Body of pancreas (tissue), 4 donors: ENCODE data around the gene CTIF. TPM values are rescaled to one million over a fixed set of nuclear protein-coding genes. Genes with fewer than 3 reads are reported as not detected.

ENCODE experiments used
- ATAC-seq: fragments of 150-250 bp; one replicate; pipeline ENCODE4 v1.9.1; 2016
- DNase-seq, 4 donors: peaks; one replicate each; pipeline ENCODE4 v3.0.0-alpha.2; 2019
- H3K27ac ChIP-seq, 4 donors: fragments of 200-600 bp; sonication (generic); 1 replicate in 3 of 4; 2 replicates in 1 of 4; pipeline versions ENCODE4 v1.5.1 to v1.6.1; 2016 to 2019; ENCODE audit warnings: mild to moderate bottlenecking in 1 of 4, mixed read lengths in 1 of 4, moderate library complexity in 1 of 4
- H3K27me3 ChIP-seq, 2 donors: fragments of 200-600 bp; sonication (generic); one replicate each; pipeline ENCODE4 v1.6.0; 2016; ENCODE audit warnings: mild to moderate bottlenecking in 1 of 2
- H3K36me3 ChIP-seq, 2 donors: fragments of 200-600 bp; sonication (generic); replicated peaks in 1 of 2; 2 replicates each; pipeline ENCODE4 v1.5.1; 2016; ENCODE audit warnings: low read depth in 2 of 2; ENCODE audit not compliant: insufficient read depth in 1 of 2
- H3K4me1 ChIP-seq: fragments of 200-600 bp; sonication (generic); one replicate; pipeline ENCODE4 v1.6.0; 2016
- H3K4me3 ChIP-seq, 2 donors: fragments of 200-600 bp; sonication (generic); 1 replicate in 1 of 2; 2 replicates in 1 of 2; pipeline ENCODE4 v1.5.1; 2016 to 2019
- H3K9me3 ChIP-seq, 3 donors: fragments of 200-600 bp; sonication (generic); 1 replicate in 2 of 3; 2 replicates in 1 of 3; pipeline ENCODE4 v1.5.1; 2016
- POLR2A ChIP-seq, 3 donors: fragments of 450-650 bp; IDR thresholded peaks; one replicate each; pipeline ENCODE4 v1.6.1; 2016; ENCODE audit warnings: antibody characterized with exemption in 3 of 3, mild to moderate bottlenecking in 2 of 3
- WGBS, 2 donors: methylation state at CpG; one replicate each; pipeline ENCODE4 v1.1.5; 2017; 5-methylcytosine and 5-hydroxymethylcytosine counted together
- intact Hi-C: fragments of 100-400 bp; cut with DNase I; formaldehyde crosslinking; loops from one replicate; pipeline ENCODE4 v1.15.1; 2023
- total RNA-seq, 2 donors: library from RNA; depleted of rRNA; stranded (reverse); fragments of >200 nt; gene quantifications; one replicate each; pipeline ENCODE4 v1.1.0, GENCODE V29; 2016
- TF ChIP-seq, protein P1 (sequence below), 7 experiments: fragments of 450-650 bp in 4 of 7; fragments of 200-600 bp in 3 of 7; sonication (generic) in 3 of 7; IDR thresholded peaks; one replicate each; pipeline ENCODE4 v1.5.1; 2016 to 2019; ENCODE audit warnings: antibody characterized with exemption in 7 of 7

CTIF gene
- total RNA-seq, 2 donors from 2014 or later: 18.7 to 24.4 TPM

DNA sequence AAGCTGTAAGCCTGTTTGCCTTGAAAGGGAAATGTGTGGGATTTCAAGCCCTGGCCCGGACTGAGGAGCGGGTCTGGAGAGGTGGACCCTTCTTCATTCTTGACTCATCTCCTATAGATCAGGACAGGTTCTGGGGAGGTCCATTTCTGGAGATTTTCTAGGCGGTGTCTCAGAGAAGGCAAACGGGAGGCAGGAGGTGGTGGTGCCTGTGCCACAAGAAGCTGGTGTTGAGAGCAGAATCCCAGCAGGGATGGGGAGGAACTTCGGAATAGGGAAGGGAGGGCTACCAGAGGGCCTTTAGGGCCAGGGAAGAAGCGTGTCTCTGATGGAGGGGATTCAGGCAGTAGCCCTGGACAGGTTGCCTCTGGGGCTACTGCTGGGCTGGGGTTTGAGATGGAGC lies 93.0 kb downstream of the CTIF start:
- DNase-seq: no peak

DNA sequence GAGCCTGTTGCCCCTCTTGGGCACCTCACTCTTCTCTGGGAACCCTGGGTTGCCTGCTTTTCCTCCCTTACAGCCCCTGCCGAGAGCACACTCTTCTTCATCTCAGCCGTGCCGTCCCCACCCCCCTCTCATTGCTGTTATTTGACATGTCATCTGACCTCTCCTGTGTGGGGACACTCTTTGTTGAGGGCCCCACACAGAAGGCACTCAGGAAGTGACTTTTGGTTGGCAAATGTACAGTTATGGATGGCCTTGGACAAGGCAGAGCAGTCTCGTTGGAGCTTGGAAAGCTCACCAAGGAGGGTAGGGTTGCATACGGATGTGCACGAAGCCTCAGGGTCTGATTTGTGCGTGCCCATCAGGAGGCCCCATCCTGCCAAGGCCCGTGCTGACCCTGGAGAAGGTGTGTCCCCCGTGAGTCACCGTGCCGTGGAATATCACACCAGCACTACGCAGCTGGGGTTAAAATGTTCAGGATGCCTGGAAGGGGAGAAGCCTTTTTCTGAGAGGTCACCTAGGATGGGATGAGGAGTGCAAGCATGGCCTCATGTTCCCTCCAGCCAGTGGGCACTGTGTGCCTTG lies 93.9 kb downstream of the CTIF start:
- TF ChIP-seq, protein P1, sequence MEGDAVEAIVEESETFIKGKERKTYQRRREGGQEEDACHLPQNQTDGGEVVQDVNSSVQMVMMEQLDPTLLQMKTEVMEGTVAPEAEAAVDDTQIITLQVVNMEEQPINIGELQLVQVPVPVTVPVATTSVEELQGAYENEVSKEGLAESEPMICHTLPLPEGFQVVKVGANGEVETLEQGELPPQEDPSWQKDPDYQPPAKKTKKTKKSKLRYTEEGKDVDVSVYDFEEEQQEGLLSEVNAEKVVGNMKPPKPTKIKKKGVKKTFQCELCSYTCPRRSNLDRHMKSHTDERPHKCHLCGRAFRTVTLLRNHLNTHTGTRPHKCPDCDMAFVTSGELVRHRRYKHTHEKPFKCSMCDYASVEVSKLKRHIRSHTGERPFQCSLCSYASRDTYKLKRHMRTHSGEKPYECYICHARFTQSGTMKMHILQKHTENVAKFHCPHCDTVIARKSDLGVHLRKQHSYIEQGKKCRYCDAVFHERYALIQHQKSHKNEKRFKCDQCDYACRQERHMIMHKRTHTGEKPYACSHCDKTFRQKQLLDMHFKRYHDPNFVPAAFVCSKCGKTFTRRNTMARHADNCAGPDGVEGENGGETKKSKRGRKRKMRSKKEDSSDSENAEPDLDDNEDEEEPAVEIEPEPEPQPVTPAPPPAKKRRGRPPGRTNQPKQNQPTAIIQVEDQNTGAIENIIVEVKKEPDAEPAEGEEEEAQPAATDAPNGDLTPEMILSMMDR (IDR thresholded peaks at IDR 0.05): no peak
- no peak for TF ChIP-seq POLR2A (IDR thresholded peaks at IDR 0.05)
- Histone ChIP-seq H3K27ac (no peak overlapping the region), H3K4me1 (no peaks in the 10 kb centered on the region), H3K27me3 (no peaks in the 10 kb centered on the region), H3K36me3 (no peaks in the 10 kb centered on the region), H3K4me3 (no peak overlapping the region), H3K9me3 (no peaks in the 10 kb centered on the region)
- DNase-seq: no peak
- intact Hi-C loops: no loop called here
- WGBS, 2 donors: 83 to 91% methylated on average over 3 to 5 of the region's 12 CpGs
- ATAC-seq: no peak

More for the DNA sequence above, 93.0 kb downstream of the CTIF start:
- 90 to 95% methylated on average over 6 of the region's 6 CpGs for WGBS, 2 donors
- Histone ChIP-seq H3K9me3 (no peaks in the 10 kb centered on the region), H3K36me3 (no peaks in the 10 kb centered on the region), H3K4me1 (no peaks in the 10 kb centered on the region), H3K27ac (no peak overlapping the region), H3K27me3 (no peaks in the 10 kb centered on the region), H3K4me3 (no peak overlapping the region)
- no peak for ATAC-seq
- no peak for TF ChIP-seq POLR2A (IDR thresholded peaks at IDR 0.05)
- TF ChIP-seq, protein P1 (IDR thresholded peaks at IDR 0.05): no peak
- intact Hi-C loops: no loop called here

DNA sequence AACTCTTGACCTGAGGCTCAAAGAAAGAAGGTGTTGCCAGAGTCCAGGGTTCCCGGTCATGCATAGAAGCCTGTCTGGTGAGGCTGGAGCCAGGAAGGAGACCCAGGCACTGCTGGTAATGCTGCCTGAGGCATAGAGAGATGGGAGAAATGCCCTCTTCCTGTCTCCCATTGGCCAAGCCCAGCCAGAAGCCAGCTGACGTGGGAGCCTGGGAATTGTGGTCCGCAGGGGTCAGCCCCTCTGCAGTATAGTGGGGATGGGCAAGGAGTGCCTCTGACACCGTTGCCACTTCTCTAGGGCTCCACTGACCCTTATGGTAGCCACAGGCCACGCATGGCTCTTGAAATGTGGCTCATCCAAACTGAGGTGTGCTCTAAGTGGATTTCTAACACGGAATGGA lies 95.7 kb downstream of the CTIF start:
- intact Hi-C loops: no loop called here
- 90 to 91% methylated on average over 6 of the region's 6 CpGs for WGBS, 2 donors
- Histone ChIP-seq H3K36me3 (no peaks in the 10 kb centered on the region), H3K4me3 (no peak overlapping the region), H3K4me1 (no peaks in the 10 kb centered on the region), H3K27me3 (no peaks in the 10 kb centered on the region), H3K27ac (no peak overlapping the region), H3K9me3 (no peaks in the 10 kb centered on the region)
- DNase-seq: no peak
- TF ChIP-seq POLR2A (IDR thresholded peaks at IDR 0.05): no peak
- TF ChIP-seq, protein P1 (IDR thresholded peaks at IDR 0.05): no peak
- ATAC-seq: no peak

DNA sequence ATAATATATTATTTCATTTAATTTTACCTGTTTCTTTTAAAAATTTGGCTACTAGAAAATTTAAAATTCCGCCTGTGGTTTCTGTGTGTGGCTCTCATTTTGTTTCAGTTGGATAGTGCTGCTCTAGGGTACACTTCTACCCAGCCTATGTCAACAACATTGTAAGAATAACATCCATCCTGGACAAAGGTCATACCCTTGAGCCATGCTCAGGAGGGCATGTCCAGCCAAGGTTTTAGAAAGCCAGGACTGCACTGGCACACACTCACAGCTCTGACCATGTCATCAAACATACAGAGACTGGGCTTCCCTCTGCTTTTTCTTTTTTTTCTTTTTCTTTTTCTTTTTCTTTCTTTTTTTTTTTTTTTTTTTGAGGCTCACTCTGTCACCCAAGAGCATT lies 96.1 kb downstream of the CTIF start:
- H3K4me1 ChIP-seq: no peaks in the 10 kb centered on the region
- H3K36me3 ChIP-seq: no peaks in the 10 kb centered on the region
- no peak overlapping the region for H3K4me3 ChIP-seq
- DNase-seq (no peak), ATAC-seq (no peak)
- TF ChIP-seq, protein P1 (IDR thresholded peaks at IDR 0.05): no peak
- no peak for TF ChIP-seq POLR2A (IDR thresholded peaks at IDR 0.05)
- H3K27ac ChIP-seq: no peak overlapping the region
- WGBS, 2 donors: 97 to 100% methylated on average over 1 of the region's 1 CpG
- H3K9me3 ChIP-seq: no peaks in the 10 kb centered on the region
- no peaks in the 10 kb centered on the region for H3K27me3 ChIP-seq
- intact Hi-C loops: no loop called here

DNA sequence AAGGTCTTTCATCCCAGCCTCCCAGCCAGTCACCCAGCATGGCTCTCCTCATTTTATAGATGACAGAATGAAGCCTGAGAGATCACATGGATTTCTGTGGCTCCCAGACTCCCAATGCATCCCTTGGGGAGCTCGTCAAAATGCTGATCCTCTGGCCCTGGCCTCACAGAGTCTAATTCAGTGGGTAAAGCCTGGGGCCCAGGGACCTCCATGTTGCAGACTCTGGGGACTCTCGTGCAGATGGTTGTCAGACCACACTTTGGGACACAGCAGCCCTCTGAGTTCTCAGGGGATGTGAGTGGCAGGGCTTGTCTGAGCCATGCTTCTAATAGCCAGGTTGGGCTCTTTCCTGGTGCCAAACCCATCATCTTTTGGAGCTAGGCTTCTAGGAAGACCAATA lies 97.0 kb downstream of the CTIF start:
- no peak overlapping the region for H3K4me3 ChIP-seq
- H3K36me3 ChIP-seq: no peaks in the 10 kb centered on the region
- 100% methylated on average over 2 of the region's 2 CpGs; no CpG with 5 or more reads in 1 of the 2 donors for WGBS, 2 donors
- no peaks in the 10 kb centered on the region for H3K4me1 ChIP-seq
- intact Hi-C loops: no loop called here
- H3K27ac ChIP-seq: no peak overlapping the region
- no peak for TF ChIP-seq POLR2A (IDR thresholded peaks at IDR 0.05)
- ATAC-seq: no peak
- DNase-seq: no peak
- H3K9me3 ChIP-seq: no peaks in the 10 kb centered on the region
- no peaks in the 10 kb centered on the region for H3K27me3 ChIP-seq
